Nephron (organoid): ENCODE data around the gene OLA1.

ENCODE experiments used
- H3K27ac Mint-ChIP-seq, 3 experiments: 2 replicates each; pipeline ENCODE4 v1.8.0; 2020; ENCODE audit warnings: mixed read lengths in 3 of 3, mild to moderate bottlenecking in 2 of 3, moderate library complexity in 1 of 3
- H3K27me3 Mint-ChIP-seq: 2 replicates; pipeline ENCODE4 v1.8.0; 2021; ENCODE audit warnings: low read depth, mild to moderate bottlenecking, moderate library complexity, mixed read lengths
- H3K36me3 Mint-ChIP-seq: 2 replicates; pipeline ENCODE4 v1.8.0; 2020; ENCODE audit warnings: low read depth, mixed read lengths
- H3K4me1 Mint-ChIP-seq: 2 replicates; pipeline ENCODE4 v1.8.0; 2020; ENCODE audit warnings: mixed read lengths
- H3K4me3 Mint-ChIP-seq, 3 experiments: 2 replicates each; pipeline ENCODE4 v1.8.0; 2020; ENCODE audit warnings: mild to moderate bottlenecking in 3 of 3, mixed read lengths in 3 of 3, moderate library complexity in 2 of 3
- H3K9me3 Mint-ChIP-seq: 2 replicates; pipeline ENCODE4 v1.8.0; 2020; ENCODE audit warnings: mixed read lengths
- TF ChIP-seq, protein P1 (sequence below), 3 experiments: fragments of 200-600 bp; sonication (generic); IDR thresholded peaks; one replicate each; pipeline ENCODE4 v1.5.0; 2021; ENCODE audit warnings: antibody characterized with exemption in 3 of 3; ENCODE audit not compliant: unreplicated experiment in 3 of 3

OLA1 gene

DNA sequence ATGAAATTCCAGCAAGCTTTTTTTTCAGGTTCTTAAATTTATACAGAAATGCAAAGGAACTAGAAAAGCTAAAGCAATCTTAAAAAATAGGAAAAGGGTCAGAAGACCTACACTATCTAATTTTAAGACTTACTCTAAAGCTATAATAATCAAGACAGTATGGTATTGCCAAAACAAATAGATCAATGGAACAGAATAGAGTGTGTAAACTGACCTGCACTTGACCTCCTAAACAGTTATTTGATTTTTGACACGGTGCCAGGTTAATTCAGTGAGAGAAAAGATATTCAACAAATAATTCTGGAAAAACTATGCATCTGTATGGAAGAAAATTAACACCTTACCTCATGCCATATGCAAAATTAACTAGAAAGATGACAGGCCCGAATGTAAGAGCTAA is 73.6 kb downstream of the OLA1 start:
- H3K9me3 Mint-ChIP-seq = peaks cover 44% of the 10 kb centered on the region
- TF ChIP-seq, protein P1, sequence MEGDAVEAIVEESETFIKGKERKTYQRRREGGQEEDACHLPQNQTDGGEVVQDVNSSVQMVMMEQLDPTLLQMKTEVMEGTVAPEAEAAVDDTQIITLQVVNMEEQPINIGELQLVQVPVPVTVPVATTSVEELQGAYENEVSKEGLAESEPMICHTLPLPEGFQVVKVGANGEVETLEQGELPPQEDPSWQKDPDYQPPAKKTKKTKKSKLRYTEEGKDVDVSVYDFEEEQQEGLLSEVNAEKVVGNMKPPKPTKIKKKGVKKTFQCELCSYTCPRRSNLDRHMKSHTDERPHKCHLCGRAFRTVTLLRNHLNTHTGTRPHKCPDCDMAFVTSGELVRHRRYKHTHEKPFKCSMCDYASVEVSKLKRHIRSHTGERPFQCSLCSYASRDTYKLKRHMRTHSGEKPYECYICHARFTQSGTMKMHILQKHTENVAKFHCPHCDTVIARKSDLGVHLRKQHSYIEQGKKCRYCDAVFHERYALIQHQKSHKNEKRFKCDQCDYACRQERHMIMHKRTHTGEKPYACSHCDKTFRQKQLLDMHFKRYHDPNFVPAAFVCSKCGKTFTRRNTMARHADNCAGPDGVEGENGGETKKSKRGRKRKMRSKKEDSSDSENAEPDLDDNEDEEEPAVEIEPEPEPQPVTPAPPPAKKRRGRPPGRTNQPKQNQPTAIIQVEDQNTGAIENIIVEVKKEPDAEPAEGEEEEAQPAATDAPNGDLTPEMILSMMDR (IDR thresholded peaks at IDR 0.05; ENCODE audit: unreplicated experiment in 3 of 3) = no peak
- H3K4me3 Mint-ChIP-seq = no peak overlapping the region
- H3K27ac Mint-ChIP-seq = no peak overlapping the region
- peaks cover 64% of the 10 kb centered on the region for H3K36me3 Mint-ChIP-seq
- H3K4me1 Mint-ChIP-seq = no peaks in the 10 kb centered on the region
- no peaks in the 10 kb centered on the region for H3K27me3 Mint-ChIP-seq

DNA sequence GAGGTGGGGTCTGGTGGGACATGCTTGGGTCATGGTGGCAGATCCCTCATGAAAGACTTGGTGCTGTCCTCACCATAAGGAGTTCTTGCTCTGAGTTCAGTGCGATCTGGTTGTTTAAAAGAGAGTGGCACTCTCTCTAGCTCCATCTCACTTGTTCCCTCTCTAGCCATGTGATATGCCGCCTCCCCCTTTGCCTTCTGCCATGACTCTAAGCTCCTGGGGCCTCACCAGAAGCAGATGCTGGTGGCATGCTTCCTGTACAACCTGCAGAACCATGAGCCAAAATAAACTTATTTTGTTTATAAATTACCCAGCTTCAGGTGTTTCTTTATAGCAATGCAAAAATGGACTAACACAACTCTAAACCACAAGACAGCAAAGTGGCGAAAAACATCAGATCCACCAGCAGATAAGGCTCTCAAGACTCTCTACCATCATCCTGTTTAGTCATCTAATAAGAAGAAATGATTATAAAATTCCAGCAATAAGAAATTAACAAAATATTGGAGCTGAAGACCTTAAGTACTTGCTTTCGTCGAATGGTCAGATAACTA is 75.5 kb downstream of the OLA1 start:
- TF ChIP-seq, protein P1 (IDR thresholded peaks at IDR 0.05; ENCODE audit: unreplicated experiment in 3 of 3) = no peak
- H3K27ac Mint-ChIP-seq = no peak overlapping the region
- peaks cover 62% of the 10 kb centered on the region for H3K9me3 Mint-ChIP-seq
- H3K27me3 Mint-ChIP-seq = no peaks in the 10 kb centered on the region
- peaks cover 83% of the 10 kb centered on the region for H3K36me3 Mint-ChIP-seq
- no peaks in the 10 kb centered on the region for H3K4me1 Mint-ChIP-seq
- no peak overlapping the region for H3K4me3 Mint-ChIP-seq

DNA sequence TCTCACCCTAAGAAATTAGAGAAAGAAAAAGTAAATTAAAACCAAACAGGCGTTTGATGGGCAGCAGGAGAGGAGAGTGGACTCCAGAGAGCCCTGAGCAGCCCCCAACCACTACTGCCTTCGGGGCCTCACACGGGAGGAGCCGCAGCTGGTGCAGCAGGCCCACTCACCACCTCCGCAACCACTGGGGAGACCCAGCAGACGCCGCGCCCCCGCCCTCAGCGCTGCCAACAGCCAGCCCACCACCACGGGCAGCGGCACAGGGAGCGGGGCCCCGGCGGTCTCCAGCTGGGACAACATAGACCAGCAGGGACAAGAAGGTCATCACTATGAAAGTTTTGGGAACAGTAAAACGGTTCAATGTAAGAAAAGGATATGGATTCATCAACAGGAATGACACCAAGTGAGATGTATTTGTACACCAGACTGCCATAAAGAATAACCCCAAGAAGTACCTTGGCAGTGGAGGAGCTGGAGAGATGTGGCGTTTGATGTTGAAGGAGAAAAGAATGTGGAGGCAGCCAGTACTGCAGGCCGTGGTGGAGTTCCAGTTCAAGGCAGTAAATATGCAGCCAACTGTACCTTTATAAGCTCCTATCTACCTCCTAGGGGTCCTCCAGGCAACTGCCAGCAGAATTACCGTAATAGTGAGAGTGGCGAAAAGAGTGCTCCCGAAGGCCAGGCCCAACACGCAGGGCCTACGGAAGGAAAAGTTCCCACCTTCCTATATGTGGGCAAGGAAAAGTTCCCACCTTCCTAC is 76.5 kb downstream of the OLA1 start:
- Mint-ChIP-seq H3K27me3 (no peaks in the 10 kb centered on the region), H3K36me3 (peaks cover 86% of the 10 kb centered on the region), H3K27ac (no peak overlapping the region), H3K4me3 (no peak overlapping the region), H3K9me3 (peaks cover 67% of the 10 kb centered on the region), H3K4me1 (no peaks in the 10 kb centered on the region)
- TF ChIP-seq, protein P1 (IDR thresholded peaks at IDR 0.05; ENCODE audit: unreplicated experiment in 3 of 3) = no peak

DNA sequence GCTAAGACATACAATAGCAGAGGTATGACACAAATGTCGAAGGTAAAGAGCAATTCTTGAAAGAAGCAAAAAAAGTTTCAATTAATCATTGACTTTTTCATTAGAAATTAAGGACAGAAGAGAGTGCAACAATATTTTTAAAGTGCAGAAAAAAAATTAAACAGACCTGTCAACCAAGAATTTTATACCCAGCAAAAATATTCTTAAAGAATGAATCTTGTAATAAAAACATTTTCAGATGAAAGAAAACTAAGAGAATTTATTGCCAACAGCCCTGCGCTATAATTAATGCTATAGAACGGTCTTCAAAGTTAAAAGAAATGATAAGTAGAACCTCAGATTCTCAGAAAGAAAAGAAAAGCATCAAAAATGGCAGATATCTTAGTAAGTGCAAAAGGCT is 79.0 kb downstream of the OLA1 start:
- TF ChIP-seq, protein P1 (IDR thresholded peaks at IDR 0.05; ENCODE audit: unreplicated experiment in 3 of 3) = no peak
- no peak overlapping the region for H3K4me3 Mint-ChIP-seq
- H3K36me3 Mint-ChIP-seq = peaks cover 79% of the 10 kb centered on the region
- H3K4me1 Mint-ChIP-seq = no peaks in the 10 kb centered on the region
- no peaks in the 10 kb centered on the region for H3K27me3 Mint-ChIP-seq
- no peak overlapping the region for H3K27ac Mint-ChIP-seq
- peaks cover 61% of the 10 kb centered on the region for H3K9me3 Mint-ChIP-seq

DNA sequence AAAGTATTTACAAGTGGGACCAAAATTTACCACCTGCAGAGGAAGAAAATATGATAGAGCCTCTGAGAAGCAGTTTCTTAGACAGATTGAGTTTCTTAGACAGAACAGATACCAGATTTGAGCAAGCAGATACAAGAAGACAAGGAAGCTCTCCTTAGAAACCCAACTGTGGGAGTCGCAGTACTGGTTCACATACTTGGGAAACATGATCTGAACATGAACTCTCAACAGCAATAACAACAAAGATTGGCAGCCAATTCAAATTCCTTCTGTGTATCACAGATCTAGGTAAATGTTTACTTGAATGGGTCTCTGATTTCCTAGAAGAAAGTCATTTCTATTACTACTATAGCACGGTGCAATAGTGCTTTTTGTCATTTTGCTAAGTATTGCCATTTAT is 82.1 kb downstream of the OLA1 start:
- no peaks in the 10 kb centered on the region for H3K4me1 Mint-ChIP-seq
- no peaks in the 10 kb centered on the region for H3K27me3 Mint-ChIP-seq
- H3K9me3 Mint-ChIP-seq = peaks cover 37% of the 10 kb centered on the region
- no peak overlapping the region for H3K27ac Mint-ChIP-seq
- peaks cover 49% of the 10 kb centered on the region for H3K36me3 Mint-ChIP-seq
- TF ChIP-seq, protein P1 (IDR thresholded peaks at IDR 0.05; ENCODE audit: unreplicated experiment in 3 of 3) = no peak
- H3K4me3 Mint-ChIP-seq = no peak overlapping the region

DNA sequence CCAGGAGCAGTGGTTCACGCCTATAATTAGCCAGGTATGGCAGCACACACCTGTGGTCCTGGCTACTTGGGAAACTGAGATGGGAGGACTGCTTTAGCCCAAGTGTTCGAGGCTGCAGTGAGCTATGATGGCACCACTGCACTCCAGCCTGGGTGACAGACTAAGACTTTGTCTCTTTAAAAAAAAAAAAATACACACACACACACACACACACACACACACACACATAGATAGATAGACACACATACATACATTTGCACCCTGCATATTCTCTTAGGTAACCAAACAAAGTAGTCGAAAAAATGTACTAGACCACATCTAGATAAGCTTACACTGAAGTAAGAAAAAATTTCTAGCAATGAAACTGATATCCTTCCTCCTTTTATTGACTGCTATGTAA is 86.8 kb downstream of the OLA1 start:
- Mint-ChIP-seq H3K36me3 (peaks cover 9% of the 10 kb centered on the region), H3K4me3 (no peak overlapping the region), H3K4me1 (no peaks in the 10 kb centered on the region), H3K27ac (no peak overlapping the region), H3K9me3 (peaks cover 3% of the 10 kb centered on the region), H3K27me3 (no peaks in the 10 kb centered on the region)
- TF ChIP-seq, protein P1 (IDR thresholded peaks at IDR 0.05; ENCODE audit: unreplicated experiment in 3 of 3) = no peak
